NCI-H146 (cell line): ENCODE results near the gene OLIG2.

Experiments
- DNase-seq: peaks from one replicate; lab custom pipeline; 2025; lab: John Stamatoyannopoulos, UW

The OLIG2 gene

DNA sequence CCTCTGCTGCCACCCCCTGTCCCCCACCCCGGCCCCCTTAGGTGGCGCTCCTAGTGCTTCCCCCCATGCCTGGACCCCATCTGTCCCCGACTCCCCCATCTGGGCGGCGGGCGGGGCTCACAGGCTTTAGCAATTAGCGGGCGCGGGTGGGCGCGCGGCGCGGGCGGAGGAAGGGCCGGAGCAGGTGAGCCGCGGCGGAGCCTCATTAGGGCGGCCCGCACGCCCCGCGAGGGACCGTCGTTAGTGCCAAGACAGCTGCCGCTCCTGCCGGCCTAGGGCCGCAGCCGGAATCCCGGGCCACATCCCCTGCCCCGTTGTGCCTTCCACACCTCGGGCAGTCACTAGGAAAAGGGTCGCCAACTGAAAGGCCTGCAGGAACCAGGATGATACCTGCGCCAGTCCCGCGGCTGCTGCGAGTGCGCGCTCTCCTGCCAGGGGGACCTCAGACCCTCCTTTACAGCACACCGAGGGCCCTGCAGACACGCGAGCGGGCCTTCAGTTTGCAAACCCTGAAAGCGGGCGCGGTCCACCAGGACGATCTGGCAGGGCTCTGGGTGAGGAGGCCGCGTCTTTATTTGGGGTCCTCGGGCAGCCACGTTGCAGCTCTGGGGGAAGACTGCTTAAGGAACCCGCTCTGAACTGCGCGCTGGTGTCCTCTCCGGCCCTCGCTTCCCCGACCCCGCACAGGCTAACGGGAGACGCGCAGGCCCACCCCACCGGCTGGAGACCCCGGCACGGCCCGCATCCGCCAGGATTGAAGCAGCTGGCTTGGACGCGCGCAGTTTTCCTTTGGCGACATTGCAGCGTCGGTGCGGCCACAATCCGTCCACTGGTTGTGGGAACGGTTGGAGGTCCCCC lies 7.6 kb downstream of the OLIG2 start:
- no peak for DNase-seq

- DNase-seq = no peak
Measured at GRCh38 chr21:33033961-33034413, 8.3 kb downstream of the OLIG2 start.

DNA sequence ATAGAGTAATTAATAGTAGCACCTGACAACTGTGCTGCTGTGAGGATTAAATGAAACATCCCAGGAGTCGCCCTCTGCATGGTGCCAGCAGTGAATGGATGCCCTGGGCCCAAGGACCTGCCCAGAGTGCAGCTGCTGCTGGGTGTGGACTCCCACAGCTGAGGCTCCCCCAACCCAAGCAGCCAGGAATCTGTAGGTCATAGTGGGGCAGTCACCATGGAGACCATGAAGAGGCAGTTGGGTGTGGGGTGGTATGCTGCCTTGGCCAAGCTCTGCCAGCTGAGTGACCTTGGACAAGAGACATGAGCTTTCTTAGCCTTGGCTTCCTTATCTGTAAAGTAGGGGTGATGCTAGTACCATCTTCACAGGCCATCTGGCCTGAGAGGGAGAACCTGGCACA lies 9.4 kb downstream of the OLIG2 start:
- DNase-seq = no peak

GRCh38 chr21:33036430-33037162 lies 10.9 kb downstream of the OLIG2 start:
- DNase-seq = no peak

- DNase-seq = no peak
Measured at GRCh38 chr21:33037501-33037900, 11.8 kb downstream of the OLIG2 start.

- no peak for DNase-seq
Measured at GRCh38 chr21:33039536-33039935, 13.8 kb downstream of the OLIG2 start.

DNA sequence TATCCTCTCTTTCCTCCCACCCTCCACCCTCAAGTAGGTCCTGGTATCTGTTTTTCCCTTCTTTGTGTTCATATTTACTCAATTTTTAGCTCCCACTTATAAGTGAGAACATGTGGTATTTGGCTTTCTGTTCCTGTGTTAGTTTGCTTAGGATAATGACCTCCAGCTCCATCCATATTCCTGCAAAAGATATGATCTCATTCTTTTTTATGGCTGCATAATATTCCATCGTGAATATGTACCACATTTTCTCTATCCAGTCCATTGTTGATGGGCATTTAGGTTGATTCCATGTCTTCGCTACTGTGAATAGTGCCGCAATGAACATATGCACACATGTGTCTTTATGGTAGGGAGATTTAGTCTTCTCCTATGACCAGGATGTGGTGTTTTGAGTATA lies 14.5 kb downstream of the OLIG2 start:
- DNase-seq = no peak

DNA sequence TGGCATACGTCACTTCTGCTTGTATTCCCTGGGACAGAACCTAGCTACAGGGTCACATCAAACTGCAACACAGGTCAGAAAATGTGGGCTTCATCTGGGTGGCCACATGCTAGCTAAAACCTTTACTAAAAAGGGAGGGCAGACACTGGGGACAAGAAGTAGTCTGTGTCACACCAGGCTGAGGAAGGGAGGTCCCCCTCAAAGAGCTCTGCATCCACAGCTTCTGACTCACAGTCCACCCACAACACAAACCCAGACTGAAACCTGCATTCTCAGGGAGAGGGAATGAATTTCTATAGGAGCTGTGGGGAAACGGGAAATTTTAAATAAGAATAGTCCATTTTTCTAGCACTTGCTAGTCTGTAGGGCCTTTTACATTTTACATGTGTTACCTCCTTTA lies 16.2 kb downstream of the OLIG2 start:
- no peak for DNase-seq

DNA sequence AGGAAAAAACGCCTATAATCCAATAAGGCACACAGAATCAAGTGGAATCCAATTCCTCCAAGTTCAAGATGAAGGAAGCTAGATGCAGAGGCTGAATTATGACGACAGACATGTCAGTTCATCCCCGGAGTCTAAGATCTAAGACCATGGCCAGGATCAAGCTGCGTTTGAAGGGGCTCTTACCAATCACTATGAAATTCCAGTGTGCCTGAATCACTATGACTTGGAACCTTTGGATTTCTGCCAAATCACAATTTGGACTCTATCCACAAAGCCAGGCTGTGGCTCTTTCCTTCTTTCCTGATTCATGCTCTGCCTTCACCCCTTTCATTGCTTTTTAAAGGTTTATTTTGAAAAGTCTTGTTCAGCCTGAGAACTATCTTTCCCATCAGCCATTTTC lies 17.1 kb downstream of the OLIG2 start:
- DNase-seq = no peak

- DNase-seq = no peak
Measured at GRCh38 chr21:33046455-33046854, 20.7 kb downstream of the OLIG2 start.

GRCh38 chr21:33047231-33047630 lies 21.5 kb downstream of the OLIG2 start:
- DNase-seq = no peak

- no peak for DNase-seq
Measured at GRCh38 chr21:33051925-33052324, 26.2 kb downstream of the OLIG2 start.

GRCh38 chr21:33053951-33054350 lies 28.2 kb downstream of the OLIG2 start:
- no peak for DNase-seq

- no peak for DNase-seq
Measured at GRCh38 chr21:33055991-33056390, 30.3 kb downstream of the OLIG2 start.

GRCh38 chr21:33057385-33057940 lies 31.7 kb downstream of the OLIG2 start:
- no peak for DNase-seq

DNA sequence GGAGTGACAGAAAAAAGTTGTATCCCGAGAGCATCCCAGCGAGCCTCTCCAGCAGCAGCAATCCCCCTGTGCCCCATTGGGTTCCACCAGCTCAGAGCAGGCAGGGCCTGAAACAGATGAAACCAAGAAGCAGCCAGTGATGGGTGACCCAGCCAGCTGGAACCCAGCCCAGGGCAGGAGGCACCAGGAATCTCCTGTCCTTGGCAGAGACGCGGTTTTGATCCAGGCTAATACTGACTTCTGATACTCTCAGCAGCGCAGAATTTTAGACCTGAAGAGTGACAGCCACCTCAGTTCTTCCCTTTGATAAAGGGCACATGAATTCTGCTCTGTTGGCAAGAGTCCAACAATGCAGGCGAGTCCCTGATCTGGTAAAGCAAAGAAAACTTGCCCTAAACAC lies 32.8 kb downstream of the OLIG2 start:
- no peak for DNase-seq

GRCh38 chr21:33058957-33059356 lies 33.2 kb downstream of the OLIG2 start:
- no peak for DNase-seq

DNA sequence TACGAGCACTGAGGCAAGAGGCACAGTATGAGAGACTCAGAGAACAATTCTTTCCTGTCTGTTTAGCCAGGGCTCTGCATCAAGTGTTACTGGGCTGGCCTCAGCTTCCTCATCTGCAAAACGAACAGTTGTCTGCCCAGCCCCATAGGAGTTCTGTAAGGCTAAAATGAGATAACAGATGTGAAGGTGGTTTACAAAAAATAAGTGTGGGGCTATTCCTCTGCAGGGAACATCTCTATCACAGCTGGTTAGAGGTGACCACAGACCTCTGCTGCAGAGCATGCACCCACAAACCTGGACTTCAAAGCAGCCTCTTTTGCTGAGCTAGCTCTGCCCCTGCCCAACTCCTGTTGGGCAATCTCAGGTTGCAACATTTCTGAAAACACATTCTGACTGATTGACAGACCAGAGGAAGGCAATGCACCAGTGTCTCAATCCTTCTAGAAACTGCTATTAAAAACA lies 33.7 kb downstream of the OLIG2 start:
- DNase-seq = no peak

DNA sequence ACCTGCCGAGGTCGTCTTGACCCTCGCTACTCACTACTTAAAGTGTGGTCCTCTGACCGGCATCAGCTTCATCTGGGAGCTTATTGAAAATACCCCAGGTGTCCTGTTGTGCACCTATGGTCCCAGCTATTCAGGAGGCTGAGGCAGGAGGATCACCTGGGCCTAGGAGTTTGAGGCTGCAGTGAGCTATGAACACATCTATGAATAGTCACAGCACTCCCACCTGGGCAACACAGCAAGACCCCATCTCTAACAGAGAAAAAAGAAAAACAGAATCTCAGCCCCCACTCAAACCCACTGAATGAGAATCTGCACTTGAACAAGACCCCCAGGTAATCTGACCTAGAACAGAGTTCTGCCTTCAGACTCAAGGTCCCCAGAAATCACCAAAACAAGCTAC lies 35.5 kb downstream of the OLIG2 start:
- DNase-seq = no peak

DNA sequence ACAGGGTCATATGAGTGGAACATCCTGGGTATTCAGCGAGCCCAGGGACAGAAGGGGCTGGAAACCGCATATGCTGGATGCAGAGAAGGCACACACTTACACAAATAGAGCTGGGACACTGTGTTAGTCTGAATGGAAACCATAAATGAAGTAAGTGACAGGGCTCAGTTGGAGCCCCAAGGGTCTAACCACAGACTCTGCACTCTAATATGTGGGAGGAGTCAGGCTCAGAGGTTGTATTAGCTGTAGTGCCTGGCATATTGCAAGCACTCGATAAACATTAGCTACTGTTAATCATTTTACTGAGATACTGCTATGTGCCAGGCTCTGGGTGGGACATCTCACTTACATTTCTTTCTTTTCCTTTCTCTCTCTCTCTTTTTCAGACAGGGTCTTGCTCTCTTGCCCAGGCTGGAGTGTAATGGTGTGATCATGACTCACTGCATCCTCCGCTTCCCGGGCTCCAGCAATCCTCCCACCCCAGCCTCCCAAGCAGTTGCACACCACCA lies 37.7 kb downstream of the OLIG2 start:
- DNase-seq = no peak

DNA sequence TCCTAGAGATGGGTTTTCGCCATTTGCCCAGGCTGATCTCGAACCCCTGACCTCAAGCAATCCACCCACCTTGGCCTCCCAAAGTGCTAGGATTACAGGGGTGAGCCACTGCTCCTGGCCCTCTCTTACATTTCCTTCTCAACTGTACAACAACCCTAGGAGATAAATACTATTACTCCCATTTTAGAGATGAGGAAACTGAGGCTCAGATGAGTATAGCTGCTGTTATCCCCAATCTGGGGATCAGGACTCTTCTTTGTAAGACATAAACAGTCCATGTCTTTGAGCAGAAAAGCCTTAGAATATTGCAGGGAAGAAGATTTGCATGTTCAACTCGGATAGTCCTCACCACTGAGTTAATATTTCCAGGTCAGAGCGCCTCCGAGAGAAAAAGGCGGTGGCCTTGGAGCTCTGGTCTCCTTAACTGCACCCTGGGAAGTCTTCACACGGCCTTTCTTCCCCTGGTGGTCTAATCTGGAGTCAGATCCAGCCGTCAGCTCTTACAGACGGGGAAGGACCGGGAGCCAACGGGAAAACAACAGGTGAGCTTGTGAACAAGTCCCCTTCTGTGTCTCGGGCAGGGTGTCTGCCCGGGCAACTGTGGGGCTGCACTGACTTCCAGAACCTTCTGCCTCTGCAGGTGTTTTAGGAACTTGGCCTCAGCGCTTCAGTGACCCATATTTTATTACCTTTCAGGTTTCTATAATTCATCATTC lies 38.3 kb downstream of the OLIG2 start:
- no peak for DNase-seq
